HepG2 (cell line): Measurements from ENCODE around the gene JAGN1. TPM values are rescaled to one million over a fixed set of nuclear protein-coding genes. Genes with fewer than 3 reads are reported as not detected.

ENCODE experiments used
- FOXP1 ChIP-seq, 2 experiments: fragments of 450-650 bp in 1 of 2; IDR thresholded peaks; 2 replicates each; pipeline ENCODE4 v1.6.1; 2017 to 2018; ENCODE audit warnings: antibody characterized with exemption in 1 of 2
- HOXA5 ChIP-seq: sonication (generic); formaldehyde crosslinking; IDR thresholded peaks from 2 replicates; pipeline ENCODE4 v1.4.0; 2020; ENCODE audit warnings: missing genetic modification reagents
- JUNB ChIP-seq: sonication (generic); formaldehyde crosslinking; IDR thresholded peaks from 2 replicates; pipeline ENCODE4 v1.8.0; 2022; ENCODE audit warnings: missing genetic modification reagents, mild to moderate bottlenecking, borderline replicate concordance
- KAT2B ChIP-seq: fragments of 150-350 bp; IDR thresholded peaks from 2 replicates; pipeline ENCODE4 v1.6.1; 2014; ENCODE audit warnings: low read depth, low read length, borderline replicate concordance
- MEIS1 ChIP-seq: sonication (generic); formaldehyde crosslinking; IDR thresholded peaks from 2 replicates; pipeline ENCODE4 v1.9.0; 2021; ENCODE audit warnings: mild to moderate bottlenecking, missing genetic modification reagents, moderate library complexity, borderline replicate concordance
- NAIF1 ChIP-seq: sonication (generic); formaldehyde crosslinking; IDR thresholded peaks from 2 replicates; pipeline ENCODE4 v1.5.0; 2020; ENCODE audit warnings: mild to moderate bottlenecking, missing genetic modification reagents, borderline replicate concordance
- NR2F1 ChIP-seq, 2 experiments: fragments of 450-650 bp in 1 of 2; formaldehyde crosslinking in 1 of 2; IDR thresholded peaks; 2 replicates each; pipeline versions ENCODE4 v1.5.0 to v1.6.1; 2016 to 2020; ENCODE audit warnings: mild to moderate bottlenecking in 1 of 2, missing compliant biosample characterization in 1 of 2, missing genetic modification reagents in 1 of 2, moderate library complexity in 1 of 2
- POLR2AphosphoS5 ChIP-seq: IDR thresholded peaks from 2 replicates; pipeline ENCODE4 v1.6.1; 2012; ENCODE audit warnings: low read depth, low read length
- SIX4 ChIP-seq: sonication (generic); formaldehyde crosslinking; IDR thresholded peaks from 2 replicates; pipeline ENCODE4 v1.4.0; 2020; ENCODE audit warnings: missing genetic modification reagents
- SP140L ChIP-seq: sonication (generic); formaldehyde crosslinking; IDR thresholded peaks from 2 replicates; pipeline ENCODE4 v1.4.0; 2020; ENCODE audit warnings: missing genetic modification reagents, borderline replicate concordance
- ZBTB42 ChIP-seq: sonication (generic); formaldehyde crosslinking; IDR thresholded peaks from 2 replicates; pipeline ENCODE4 v1.5.0; 2020; ENCODE audit warnings: mild to moderate bottlenecking, missing genetic modification reagents
- ZBTB46 ChIP-seq: sonication (generic); formaldehyde crosslinking; IDR thresholded peaks from 2 replicates; pipeline ENCODE4 v1.4.0; 2020; ENCODE audit warnings: mild to moderate bottlenecking, missing genetic modification reagents, borderline replicate concordance
- ZMYM4 ChIP-seq: sonication (generic); formaldehyde crosslinking; IDR thresholded peaks from 2 replicates; pipeline ENCODE4 v1.8.1; 2023; ENCODE audit warnings: mild to moderate bottlenecking, missing genetic modification reagents
- ZNF180 ChIP-seq: sonication (generic); formaldehyde crosslinking; IDR thresholded peaks from 2 replicates; pipeline ENCODE4 v1.4.0; 2020; ENCODE audit warnings: low read depth, missing genetic modification reagents, borderline replicate concordance
- ZNF329 ChIP-seq: sonication (generic); formaldehyde crosslinking; IDR thresholded peaks from 2 replicates; pipeline ENCODE4 v1.9.0; 2021; ENCODE audit warnings: low read depth, mild to moderate bottlenecking, missing genetic modification reagents
- ZNF597 ChIP-seq: sonication (generic); formaldehyde crosslinking; IDR thresholded peaks from 2 replicates; pipeline ENCODE4 v1.5.0; 2020; ENCODE audit warnings: missing genetic modification reagents
- ZNF703 ChIP-seq: sonication (generic); formaldehyde crosslinking; IDR thresholded peaks from 2 replicates; pipeline ENCODE4 v1.5.1; 2020; ENCODE audit warnings: missing genetic modification reagents, mild to moderate bottlenecking, moderate library complexity, borderline replicate concordance
- ZNF788 ChIP-seq: sonication (generic); formaldehyde crosslinking; IDR thresholded peaks from 2 replicates; pipeline ENCODE4 v1.5.0; 2020; ENCODE audit warnings: mild to moderate bottlenecking, missing genetic modification reagents, borderline replicate concordance
- ZSCAN25 ChIP-seq: sonication (generic); formaldehyde crosslinking; IDR thresholded peaks from 2 replicates; pipeline ENCODE4 v1.8.0; 2022; ENCODE audit warnings: mild to moderate bottlenecking, missing genetic modification reagents
- polyA plus RNA-seq, 8 experiments: library from polyadenylated mRNA; depleted of rRNA in 3 of 8; stranded (reverse) in 7 of 8; unstranded in 1 of 8; fragments of >200 nt; fragmentation: Illumina TruSeq in 4 of 8; extraction: Trizol in 4 of 8; gene quantifications; 2 replicates each; pipeline versions ENCODE4 v1.2.1 to v1.2.3, GENCODE V29; 2011 to 2016; ENCODE audit warnings: low read depth in 4 of 8, missing spikeins in 1 of 8, mixed read lengths in 1 of 8; ENCODE audit not compliant: insufficient read depth in 1 of 8
- total RNA-seq, 5 experiments: library from RNA; depleted of rRNA; stranded (reverse); fragments of >200 nt; fragmentation: Illumina TruSeq; extraction: Trizol; gene quantifications; 2 replicates each; pipeline ENCODE4 v1.2.3, GENCODE V29; 2016; ENCODE audit warnings: low read depth in 1 of 5
- TF ChIP-seq, protein P1 (sequence below): sonication (generic); formaldehyde crosslinking; IDR thresholded peaks from 2 replicates; pipeline ENCODE4 v1.4.0; 2020; ENCODE audit warnings: missing genetic modification reagents, borderline replicate concordance

The JAGN1 gene
- total and polyA plus RNA-seq, 2 of the 13 experiments (the other 11 are each of a cell fraction or from before 2014, with no cell fraction given), result 49.9 to 50.9 TPM

- TF ChIP-seq SIX4 (peak; percentile 19; the same call in 1 of the 2 replicates), HOXA5 (peak; percentile 85), ZBTB46 (CRISPR knock-in tag) (no peak), ZSCAN25 (CRISPR knock-in tag) (peak; percentile 67; the same call in 1 of the 2 replicates), ZNF703 (CRISPR knock-in tag) (peak; percentile 93), NR2F1 (CRISPR knock-in tag; IDR thresholded peaks at IDR 0.05) (peak in 1 of 2 experiments; percentile 13; a peak in 1 of 4 replicates), POLR2AphosphoS5 (peak; percentile 89), JUNB (CRISPR knock-in tag) (no peak), ZMYM4 (CRISPR knock-in tag) (peak; percentile 59; the same call in 1 of the 2 replicates), ZNF597 (CRISPR knock-in tag) (0 out of 2 replicates have a peak, but pooled peaks have one; percentile 22), FOXP1 (IDR thresholded peaks at IDR 0.05) (no peak), FOXP1 (CRISPR knock-in tag; IDR thresholded peaks at IDR 0.05) (no peak; the same call in 1 of the 2 replicates), ZNF329 (peak; percentile 73; the same call in 1 of the 2 replicates), NAIF1 (CRISPR knock-in tag) (0 out of 2 replicates have a peak, but pooled peaks have one; percentile 24), KAT2B (no peak), SP140L (CRISPR knock-in tag) (no peak), ZNF788 (CRISPR knock-in tag) (peak; percentile 86; the same call in 1 of the 2 replicates), ZNF180 (CRISPR knock-in tag) (peak; percentile 85), MEIS1 (CRISPR knock-in tag) (no peak; the same call in 1 of the 2 replicates), ZBTB42 (CRISPR knock-in tag) (no peak; the same call in 1 of the 2 replicates)
- TF ChIP-seq, protein P1, sequence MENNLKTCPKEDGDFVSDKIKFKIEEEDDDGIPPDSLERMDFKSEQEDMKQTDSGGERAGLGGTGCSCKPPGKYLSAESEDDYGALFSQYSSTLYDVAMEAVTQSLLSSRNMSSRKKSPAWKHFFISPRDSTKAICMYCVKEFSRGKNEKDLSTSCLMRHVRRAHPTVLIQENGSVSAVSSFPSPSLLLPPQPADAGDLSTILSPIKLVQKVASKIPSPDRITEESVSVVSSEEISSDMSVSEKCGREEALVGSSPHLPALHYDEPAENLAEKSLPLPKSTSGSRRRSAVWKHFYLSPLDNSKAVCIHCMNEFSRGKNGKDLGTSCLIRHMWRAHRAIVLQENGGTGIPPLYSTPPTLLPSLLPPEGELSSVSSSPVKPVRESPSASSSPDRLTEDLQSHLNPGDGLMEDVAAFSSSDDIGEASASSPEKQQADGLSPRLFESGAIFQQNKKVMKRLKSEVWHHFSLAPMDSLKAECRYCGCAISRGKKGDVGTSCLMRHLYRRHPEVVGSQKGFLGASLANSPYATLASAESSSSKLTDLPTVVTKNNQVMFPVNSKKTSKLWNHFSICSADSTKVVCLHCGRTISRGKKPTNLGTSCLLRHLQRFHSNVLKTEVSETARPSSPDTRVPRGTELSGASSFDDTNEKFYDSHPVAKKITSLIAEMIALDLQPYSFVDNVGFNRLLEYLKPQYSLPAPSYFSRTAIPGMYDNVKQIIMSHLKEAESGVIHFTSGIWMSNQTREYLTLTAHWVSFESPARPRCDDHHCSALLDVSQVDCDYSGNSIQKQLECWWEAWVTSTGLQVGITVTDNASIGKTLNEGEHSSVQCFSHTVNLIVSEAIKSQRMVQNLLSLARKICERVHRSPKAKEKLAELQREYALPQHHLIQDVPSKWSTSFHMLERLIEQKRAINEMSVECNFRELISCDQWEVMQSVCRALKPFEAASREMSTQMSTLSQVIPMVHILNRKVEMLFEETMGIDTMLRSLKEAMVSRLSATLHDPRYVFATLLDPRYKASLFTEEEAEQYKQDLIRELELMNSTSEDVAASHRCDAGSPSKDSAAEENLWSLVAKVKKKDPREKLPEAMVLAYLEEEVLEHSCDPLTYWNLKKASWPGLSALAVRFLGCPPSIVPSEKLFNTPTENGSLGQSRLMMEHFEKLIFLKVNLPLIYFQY, result peak; percentile 100
These were observed at the start of gene JAGN1 (continued) for GRCh38 chr3:9890249-9891071.
